Activated T-cell treated with anti-CD3 and anti-CD28 coated beads for 24 hours (primary cell): Measurements from ENCODE around the gene SPATA31D4.

Experiments
- DNase-seq: peaks from one replicate; pipeline ENCODE4 v3.0.0-alpha.2; 2020; ENCODE audit warnings: low read depth

SPATA31D4 gene

DNA sequence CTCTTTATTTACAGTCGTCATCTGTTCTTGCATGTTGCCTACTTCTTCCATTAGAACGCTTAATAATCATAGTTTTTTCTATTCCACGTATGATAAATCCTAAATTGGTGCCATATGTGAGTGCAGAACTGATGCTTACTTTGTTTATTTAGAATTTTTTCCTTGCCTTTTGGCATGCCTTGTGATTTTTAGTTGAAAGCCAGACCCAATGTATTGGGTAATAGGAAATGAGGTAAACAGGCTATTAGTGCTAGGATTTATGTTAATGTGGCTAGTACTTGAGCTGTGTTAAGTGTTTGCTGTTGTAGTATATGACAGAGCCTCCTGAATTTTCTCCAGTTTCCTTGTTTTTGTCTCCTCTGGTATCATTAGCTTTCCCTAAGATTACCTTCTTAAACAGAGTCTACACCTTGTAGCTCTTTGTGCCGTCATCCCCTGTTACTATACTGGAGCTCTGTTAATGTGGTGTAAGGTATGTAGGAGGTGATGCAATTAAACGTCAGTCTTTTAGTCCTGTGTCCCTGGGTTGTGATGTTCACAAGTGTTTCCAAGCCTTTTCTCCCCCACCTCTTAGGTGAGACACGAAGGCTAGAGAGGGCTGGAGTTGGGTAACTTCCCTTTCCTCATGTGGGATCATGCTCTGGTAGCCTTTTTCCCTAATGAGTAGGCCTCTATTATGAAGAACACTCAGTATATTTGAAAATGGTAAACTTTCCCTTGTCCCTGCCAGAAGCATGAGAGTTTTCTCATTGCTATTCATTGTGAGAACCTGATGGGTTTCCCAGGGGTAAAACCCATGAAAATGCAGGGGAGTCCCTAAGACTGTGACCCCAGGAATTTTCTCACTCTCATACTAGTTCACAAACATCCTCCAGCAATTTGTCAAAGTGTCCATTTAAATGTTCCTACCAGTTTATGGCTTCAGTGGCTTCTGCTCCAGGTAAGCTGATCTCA, 36.3 kb downstream of the SPATA31D4 start:
- no peak for DNase-seq

GRCh38 chr9:81968026-81968425, 39.8 kb downstream of the SPATA31D4 start:
- DNase-seq: no peak

GRCh38 chr9:81969971-81970370, 41.7 kb downstream of the SPATA31D4 start:
- no peak for DNase-seq

DNA sequence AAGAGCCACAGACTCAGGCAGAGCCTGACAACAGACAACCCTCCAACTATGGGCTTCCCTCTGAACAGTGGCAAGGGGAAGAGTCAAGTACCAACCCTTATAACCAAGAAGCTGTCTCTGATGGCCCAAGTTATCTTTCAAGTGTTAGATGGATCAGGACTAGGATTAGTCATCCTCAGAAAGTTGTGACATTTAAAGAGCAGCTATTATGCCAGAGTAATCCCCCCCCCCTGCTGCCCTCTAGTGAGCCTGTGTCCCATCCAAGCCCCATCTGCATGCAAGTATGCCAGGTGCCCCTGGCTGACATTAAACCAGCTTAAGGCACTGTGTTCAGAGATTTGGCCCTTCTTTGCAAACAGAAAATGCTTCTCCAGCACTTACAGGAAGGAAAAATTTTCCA, 43.5 kb downstream of the SPATA31D4 start:
- no peak for DNase-seq

DNA sequence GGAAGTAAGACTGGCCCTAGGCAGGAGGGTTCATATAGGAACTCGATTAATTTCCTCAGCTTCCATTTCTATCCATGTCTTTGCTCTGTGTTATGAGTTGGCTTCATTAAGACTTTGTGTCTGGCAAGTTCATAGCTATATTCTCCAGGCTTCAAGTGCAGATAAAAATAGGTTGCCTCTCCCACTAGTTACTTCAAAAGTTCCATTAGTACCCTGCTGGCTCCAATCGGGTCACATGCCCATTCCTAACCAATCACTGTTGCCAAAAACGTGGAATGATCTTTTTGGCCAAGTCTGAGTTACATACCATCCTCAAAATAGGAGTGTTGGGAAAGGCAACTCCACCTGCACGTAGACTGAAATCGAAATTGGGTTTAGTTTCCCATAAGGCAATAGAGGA, 46.5 kb downstream of the SPATA31D4 start:
- no peak for DNase-seq

- DNase-seq: no peak
These were observed 48.1 kb downstream of the SPATA31D4 start for GRCh38 chr9:81976351-81976750.

DNA sequence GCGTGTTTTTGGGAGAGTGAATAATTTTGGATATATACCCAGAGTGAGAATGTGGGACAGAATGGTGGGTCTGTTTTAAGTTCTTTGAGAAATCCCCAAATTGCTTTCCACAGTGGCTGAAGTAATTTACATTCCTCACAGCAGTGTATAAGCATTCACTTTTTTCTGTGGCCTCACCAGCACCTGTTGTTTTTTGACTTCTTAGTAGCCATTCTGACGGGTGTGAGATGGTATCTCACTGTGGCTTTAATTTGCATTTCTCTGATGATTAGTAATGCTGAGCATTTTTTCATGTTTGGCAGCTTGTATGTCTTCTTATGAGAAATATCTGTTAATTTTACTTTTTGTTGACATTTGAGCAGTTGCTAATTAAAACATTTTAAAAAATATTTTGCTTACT, 51.0 kb downstream of the SPATA31D4 start:
- DNase-seq: no peak

GRCh38 chr9:81980568-81980967, 52.3 kb downstream of the SPATA31D4 start:
- no peak for DNase-seq

DNA sequence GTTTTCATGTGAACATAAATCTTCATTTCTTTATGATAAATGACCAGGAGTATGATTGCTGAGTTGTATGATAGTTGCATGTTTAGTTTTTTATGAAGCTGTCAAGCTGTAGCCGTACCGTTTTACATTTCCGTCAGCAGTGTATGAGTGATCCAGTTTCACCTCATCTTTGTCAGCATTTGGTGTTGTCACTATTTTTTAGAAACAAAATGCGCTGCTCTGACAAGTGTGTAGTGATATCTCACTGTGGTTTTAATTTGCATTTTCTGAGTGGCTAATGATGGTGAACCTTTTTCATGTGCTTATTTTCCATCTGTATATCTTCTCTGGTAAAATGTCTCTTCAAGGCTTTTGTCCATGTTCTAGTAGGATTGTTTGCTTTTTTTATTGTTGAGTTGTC, 53.7 kb downstream of the SPATA31D4 start:
- DNase-seq: no peak
